Globus pallidus (tissue), 1 donor: ENCODE data around the gene TNIK.
"Not testable (repeated sequence)": the region's sequence is repeated elsewhere in the genome, so short reads cannot be mapped to it uniquely, and the experiment has no call there.

ENCODE experiments used
- DNase-seq: peaks from one replicate; pipeline ENCODE4 v3.0.0-alpha.2; 2015; ENCODE audit warnings: low spot score

The TNIK gene

DNA sequence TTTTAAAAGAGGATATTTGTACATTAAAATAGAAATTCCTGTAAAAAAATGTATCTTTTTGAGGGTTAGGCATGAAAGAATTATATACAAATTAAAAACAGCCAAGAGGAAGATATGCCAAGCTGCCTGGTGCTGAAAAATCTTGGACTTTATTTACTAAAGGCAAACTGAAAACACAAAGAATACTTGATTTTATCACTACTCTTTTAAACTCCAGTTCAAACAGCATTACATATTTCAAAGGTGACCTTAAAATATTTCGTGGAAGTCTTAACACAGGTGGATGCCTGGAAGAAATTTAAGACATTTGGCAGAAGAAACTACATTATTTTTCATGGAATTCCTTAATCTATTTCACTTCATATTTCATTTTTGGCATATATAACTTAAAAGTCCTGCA is 332.6 kb downstream of the TNIK start:
- no peak for DNase-seq

DNA sequence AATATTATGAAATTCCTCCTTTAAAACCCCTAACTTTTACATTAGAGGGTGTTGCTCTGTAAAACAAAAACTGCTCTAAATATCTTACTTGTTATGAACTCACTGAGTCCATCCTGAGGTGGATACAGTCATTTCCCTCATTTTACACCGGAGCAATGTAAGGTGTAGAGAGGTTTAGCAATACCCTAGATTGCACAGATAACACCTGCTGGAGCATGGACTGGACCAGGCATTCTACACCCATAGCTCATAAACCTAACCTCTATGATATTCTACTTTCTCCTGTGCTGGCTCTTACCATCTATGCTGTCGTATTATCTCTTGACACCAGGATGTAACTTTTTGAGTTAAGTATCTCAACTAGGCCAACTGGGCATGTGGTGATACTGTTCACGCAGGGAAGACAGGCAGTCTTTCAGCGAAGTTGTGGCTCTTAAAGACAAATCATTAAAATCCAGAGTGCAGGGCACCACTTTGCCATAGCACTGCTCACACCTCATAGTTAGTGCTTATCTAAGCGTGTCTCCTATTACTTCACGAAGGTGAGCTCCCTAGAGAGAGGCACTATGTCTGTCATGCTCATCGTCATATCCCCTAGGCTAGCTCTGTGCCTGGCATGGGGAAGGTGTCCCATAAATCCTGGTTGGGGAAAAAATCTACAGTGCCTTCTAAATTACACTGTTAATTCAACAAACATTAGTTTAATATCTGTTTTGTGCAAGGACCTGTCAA is 333.6 kb downstream of the TNIK start:
- DNase-seq, result no peak

DNA sequence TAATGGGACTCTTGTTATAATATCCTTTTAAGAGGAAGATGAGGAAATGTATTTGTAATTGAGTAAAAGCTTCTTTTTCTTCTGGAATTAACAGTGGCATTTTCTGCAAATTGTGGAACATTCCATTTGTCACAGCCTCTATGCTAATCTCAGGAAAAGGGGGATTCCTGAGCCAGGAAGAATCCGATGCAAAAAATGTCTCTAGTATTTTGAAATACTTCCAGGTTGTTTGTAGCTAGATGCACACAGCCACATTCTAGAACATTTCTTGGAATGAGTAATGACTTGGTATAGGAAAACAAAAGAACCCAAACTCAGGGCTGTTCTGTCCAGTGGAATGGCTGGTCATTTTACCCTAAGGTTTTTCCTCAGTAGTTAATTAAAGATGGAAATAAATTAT is 335.2 kb downstream of the TNIK start:
- DNase-seq, result no peak

DNA sequence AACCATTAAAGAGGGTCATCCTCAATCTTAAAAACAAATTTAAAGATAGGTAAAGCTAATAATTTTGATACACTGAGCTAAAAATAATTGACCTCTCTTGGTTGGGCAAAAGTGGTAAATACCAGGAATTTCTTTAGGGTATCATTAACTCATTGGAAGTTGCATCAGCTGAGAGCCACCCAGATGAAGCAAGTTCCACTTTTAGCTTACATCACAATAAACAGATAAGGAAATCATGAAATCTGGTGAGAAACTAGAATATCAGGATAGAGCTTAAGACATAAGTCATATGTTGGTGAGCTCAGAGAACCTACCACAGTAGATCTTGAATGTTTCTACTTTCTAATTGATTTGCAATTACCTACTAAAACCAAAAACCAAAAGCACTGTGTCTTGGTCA is 336.3 kb downstream of the TNIK start:
- DNase-seq, result no peak

DNA sequence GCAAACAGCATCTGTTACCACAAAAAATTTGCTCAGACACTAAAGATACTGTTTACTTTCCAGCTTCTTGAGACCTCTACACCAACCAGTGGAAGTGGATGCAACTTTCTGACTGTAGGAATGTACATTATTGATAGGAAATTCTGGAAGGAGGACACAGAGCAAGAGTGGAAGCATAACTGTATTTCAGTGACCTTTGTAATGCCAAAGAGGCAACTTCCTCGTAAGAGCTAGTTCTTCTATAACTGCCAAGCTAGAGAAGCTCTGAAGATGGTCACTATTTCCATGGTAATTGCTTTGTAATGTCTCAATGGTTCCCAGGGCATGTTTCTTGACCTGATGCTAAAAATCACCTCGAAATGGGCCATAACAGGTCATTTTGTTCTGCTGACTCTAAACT is 337.3 kb downstream of the TNIK start:
- no peak for DNase-seq

DNA sequence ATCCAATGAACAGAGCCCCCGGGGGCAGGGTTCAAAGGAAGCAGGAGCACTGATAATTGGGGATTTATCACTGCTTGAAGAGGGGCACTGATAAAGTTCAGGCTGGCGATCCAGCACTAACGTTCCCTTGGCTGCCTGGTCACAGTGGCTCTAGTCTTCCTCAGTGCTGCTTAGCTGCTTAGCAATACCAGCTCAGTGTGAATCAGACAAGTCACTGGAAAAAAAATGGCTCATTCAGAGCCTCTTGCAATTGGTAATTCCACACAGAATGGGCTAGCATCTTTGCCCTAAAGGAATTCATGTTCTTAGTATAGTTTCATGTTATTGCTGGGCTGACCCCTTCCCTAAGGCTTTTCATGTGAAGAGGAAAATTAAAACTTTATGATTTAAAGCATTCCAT is 338.0 kb downstream of the TNIK start:
- DNase-seq, result peak; percentile 32

DNA sequence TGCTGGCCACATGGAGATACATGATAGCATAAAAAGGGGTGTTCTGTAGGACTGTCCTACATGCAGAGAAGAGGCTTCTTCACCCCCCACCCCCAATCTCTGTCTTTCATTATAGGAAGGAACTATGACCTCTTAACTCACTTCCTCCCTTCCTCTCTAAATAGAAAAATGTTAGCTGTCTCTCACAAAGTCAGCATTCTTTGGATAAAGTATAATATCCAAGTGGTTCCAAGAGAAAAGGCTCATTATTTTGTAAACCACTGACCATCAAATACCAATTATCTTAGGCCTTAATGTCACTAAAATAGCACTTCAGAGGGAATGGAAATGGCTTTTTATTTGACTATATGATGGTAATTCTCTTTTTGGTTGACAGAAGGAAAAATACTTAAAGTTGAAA is 338.4 kb downstream of the TNIK start:
- DNase-seq, result no peak

DNA sequence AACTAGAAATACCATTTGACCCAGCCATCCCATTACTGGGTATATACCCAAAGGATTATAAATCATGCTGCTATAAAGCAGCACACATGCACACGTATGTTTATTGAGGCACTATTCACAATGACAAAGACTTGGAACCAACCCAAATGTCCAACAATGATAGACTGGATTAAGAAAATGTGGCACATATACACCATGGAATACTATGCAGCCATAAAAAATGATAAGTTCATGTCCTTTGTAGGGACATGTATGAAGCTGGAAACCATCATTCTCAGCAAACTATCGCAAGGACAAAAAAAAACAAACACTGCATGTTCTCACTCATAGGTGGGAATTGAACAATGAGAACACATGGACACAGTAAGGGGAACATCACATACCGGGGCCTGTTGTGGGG is 340.8 kb downstream of the TNIK start:
- not testable (repeated sequence) for DNase-seq

DNA sequence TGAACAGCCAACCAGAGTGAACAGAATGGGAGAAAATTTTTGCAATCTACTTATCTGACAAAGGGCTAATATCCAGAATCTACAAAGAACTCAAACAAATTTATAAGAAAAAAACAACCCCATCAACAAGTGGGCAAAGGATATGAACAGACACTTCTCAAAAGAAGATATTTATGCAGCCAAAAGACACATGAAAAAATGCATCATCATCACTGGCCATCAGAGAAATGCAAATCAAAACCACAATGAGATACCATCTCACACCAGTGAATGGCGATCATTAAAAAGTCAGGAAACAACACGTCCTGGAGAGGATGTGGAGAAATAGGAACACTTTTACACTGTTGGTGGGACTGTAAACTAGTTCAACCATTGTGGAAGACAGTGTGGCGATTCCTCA is 341.2 kb downstream of the TNIK start:
- DNase-seq, result not testable (repeated sequence)

DNA sequence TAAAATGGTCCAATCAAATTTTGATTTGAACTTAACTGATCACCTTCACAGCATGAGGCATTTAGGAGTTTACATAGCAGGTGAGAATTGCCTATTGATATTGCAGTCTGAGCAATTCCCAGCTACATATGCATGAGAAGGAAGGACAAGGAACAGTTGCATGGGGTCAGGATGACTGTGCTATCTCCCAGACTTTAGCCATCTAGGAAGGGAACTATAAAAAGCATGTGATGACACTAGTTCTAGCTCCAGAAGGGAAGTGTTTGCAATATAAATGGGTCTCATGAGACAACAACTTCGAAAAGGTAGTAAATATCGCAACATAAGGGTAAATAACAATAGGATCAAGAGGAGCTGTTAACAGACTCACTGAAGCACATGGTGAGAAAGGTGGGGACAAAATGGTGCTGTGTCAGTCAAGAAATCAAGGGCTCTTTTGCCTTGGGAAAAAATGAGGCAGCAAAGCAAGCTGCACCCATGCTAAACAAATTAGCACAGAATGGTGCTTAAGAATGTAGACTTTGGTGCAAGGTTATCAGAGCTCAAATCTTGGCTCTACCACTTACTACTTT is 343.3 kb downstream of the TNIK start:
- DNase-seq, result no peak

DNA sequence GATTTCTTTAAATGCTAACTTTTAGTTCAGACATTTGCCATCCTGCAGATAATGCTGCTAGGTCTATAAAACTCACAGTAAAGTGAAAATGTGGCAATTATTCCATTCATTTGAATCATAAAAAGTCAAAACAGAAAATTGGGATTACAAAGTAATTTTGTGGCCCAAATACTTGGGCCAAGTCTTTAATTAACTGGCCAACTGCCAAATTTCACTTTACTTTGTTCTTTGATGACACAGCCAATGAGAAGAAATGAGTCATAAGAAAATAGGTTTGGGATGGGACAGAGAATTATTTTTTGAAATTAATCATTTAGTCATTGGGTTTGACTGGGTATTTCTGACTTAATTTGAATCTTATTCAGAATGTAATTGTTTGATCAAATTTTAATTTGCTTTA is 343.8 kb downstream of the TNIK start:
- no peak for DNase-seq

DNA sequence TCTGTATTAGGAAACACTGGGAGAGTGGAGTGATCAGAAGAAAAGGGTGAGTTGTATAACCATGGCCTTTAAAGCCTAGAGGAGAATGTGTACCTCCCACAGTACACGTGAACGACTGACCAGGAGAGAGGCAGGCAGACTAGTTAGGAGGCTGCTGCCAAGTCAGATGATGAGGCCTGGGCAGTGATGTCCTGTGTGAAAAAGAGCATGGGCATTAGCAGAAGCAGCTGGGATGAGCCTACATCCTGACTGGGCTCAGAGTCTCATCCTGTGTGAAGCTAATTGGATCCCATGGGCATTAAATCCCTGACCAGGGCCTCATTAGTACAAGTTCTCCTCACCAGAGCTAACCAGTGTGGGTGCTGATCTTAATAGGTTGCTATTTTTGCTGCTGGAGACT is 344.5 kb downstream of the TNIK start:
- peak; percentile 26 for DNase-seq

DNA sequence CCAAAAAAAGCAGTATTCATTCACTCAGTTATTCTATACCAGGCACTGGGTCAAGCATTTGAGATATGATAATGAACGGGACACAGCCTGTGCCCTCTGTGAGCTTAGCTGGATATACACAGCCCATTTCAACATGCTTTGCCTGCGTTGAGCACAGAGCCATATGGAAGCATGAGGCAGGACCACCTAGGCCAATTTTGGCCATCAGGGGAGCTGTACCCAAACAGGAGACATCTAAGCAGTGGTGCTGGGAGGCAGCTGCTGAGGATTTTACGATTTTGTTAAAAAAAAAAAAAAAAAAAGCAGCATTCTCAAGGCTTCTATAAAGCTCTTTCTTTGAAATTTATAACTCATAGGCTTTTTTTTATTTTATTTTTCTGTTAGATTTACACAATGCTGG is 346.5 kb downstream of the TNIK start:
- no peak for DNase-seq

DNA sequence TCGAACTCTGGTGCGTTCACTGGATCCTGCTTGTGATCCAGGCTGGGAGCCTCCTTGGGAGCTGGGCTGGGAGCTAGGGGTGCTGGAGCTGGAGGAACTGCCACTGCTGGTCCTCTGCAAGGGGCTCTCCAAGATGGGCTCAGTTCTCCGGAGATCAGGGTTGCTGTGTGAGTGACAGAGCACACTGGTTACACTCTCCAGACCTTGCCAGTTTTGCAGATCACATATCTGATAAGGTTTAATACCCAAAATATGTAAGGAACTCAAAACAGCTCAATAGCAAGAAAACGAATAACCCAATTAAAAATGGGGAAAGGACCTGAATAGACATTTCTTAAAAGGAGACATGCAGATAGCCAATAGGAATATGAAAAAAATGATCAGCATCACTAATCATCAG is 349.5 kb downstream of the TNIK start:
- no peak for DNase-seq

DNA sequence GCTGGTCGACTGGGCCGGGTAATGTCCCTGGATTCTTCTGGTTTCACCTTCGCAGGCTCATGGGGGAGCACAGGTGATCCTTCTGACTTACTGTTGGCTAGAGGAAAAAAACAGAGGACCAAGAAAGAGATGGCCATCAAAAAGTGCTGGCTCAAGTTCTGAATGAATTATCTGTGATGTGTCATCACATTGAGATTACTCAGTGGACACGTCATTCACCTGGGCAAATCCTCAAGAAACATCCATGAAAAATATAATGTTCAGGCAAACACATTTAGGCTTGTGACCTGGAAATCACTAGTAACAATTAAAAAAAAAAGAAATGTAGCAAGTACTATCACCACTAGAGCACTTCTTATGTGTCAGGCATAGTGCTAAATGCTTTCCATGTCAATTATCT is 352.1 kb downstream of the TNIK start:
- DNase-seq, result no peak

DNA sequence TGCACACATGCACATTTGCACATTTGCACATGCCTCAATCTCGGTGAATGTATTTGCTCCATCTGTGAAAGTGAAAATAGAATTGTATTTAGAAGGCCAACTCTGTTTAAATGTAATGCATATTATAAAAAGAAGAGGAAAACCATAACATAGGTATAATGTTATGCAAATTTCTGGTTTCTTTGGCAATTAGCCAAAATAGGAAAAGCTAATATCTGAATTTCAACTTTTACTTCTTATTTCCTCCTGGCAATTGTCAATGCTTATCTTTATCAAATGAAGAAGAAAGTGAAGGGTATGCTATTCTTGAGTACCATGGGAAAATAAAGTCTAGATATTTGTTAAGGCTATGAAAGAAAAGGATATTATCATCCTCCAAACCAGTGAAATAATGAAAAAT is 357.0 kb downstream of the TNIK start:
- no peak for DNase-seq

DNA sequence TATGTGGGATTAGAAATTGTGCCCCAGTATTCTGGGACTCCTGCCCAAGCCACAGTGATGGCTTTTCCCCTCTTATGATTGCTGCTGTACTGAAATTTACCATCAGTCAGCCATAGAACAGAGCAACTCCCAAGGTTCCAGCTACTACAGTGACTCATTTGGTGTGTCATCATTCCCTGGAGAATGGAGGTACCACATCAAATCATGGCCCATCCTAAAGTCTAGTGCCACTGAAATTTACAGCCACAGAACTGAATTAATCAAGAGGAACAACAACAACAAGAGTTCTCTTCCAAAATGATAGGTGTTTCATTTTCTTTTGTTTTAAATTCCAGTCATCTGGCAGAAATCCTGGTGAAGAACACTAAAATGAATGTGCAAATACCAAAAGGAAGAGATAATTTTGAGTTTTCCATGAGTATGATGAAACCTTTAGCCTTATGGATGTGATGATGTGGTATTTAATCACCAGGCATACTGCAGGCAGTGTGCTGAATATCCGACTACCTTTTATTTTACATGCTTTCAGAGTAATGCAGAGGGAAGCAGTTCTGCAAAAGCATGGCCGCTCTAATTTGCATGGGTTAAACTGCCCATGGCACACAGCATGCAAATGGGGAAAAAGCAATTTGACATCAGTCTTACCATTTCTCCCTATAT is 358.1 kb downstream of the TNIK start:
- no peak for DNase-seq

DNA sequence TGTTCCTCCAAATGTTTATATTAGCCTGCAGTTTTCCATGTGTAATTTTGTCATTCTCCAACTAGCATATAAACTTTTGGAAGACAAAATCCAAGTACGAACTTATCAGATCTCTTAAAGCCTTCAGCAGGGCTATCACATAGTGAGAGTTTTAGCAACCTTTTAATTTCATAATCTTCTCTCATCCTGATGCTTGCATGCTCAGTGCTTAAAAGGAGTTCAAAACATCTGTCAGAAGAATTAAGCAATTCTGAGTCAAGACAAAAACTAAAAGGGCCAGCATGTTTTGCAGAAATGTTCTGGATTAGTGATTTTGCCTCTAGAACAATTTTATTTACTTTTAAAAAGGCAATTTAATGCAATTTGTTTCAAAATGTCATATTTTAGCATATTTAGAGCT is 360.3 kb downstream of the TNIK start:
- no peak for DNase-seq

DNA sequence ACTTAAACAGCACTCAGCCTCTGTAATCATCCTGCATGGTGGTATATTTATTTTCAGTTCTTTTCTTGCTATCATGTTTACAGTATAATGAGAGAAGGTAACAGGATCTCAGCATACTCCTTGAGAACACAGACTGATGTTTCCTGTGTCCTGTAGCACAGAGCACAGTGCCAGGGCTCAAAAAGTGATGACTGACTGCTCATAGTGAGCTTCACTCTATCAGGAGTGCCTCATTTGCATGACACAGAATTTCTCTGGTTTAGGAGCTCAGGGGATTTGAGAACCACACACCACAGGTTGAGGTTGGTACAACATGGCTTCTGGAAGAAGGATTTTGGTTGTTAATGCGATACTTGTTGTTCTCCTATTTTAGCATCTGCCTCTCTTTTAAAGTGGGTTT is 365.1 kb downstream of the TNIK start:
- no peak for DNase-seq

DNA sequence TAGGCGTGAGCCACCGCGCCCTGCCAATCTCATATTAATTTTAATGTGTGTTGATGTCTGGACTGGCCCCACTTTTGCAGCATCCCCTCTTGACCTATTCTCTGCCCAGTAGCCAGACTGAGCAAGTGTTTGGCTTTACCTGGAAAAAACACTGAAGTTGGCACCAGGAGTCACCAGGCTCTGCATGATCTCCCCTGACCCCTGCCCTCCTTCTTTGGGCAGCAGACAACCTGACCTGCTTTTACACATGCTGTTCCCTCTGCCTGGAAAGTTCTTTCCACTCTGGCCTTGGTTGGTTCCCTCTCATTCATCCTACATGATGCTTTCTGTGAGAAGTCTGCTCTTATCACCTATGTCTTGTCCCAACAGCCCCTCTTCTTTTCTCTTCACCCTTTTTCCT is 365.8 kb downstream of the TNIK start:
- no peak for DNase-seq

DNA sequence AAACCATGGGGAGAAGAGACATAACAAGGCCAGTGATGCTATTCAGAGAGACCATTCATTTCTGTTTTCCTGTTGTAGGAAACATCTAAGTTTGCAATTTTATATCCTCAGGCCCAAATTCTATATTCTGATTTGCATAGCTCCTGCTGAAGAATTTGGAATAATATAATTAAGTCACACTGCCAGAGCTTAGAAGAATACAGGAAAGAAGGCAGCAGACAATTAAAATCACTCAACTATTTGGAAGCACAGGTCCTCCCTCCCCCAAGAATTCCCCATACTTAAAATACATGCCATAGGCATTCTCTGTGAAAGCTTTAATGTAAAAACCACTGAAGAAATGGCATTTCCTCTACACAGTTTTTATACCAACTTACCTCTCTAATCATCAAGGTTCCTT is 366.7 kb downstream of the TNIK start:
- DNase-seq, result no peak

DNA sequence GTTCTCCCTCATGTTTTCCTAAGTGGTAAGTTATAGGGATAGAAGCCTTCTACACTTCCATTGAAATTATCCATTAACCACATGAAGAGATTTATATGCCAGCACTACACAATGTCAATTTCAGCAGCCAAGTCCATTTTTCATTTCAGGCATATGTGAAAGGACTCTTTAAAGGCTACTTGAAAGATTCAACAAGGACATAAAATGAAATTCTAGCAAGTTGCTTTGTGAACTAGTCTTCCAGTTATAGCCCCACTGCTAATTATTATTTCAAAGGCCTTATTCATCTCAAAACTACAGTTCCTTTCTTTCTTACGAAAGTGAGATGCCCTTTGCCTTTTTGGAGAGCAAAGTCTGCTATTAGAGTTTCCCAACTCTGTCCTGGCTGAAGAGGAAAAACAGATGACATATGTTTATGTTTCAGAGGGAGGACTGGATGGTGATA is 367.7 kb downstream of the TNIK start:
- no peak for DNase-seq

DNA sequence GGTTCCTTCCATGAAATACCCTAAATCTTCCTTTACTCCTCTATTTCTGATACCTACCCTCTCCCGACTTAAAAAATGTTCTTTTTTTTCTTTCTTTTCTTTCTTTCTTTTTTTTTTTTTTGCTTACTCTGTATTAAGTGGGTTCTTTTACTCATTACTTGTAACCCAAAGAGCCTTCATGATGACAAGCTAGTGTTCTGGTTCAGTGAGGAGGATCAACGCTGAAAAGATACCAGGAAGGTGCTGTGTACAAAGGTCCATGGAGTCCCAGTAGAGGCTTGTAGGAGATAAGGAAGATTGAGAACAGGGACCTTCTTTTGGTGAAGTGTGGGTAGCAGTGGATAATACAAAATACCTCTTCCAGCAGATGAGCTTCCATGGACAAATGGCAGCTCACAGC is 369.9 kb downstream of the TNIK start:
- no peak for DNase-seq
